Stimulated activated naive B cell treated with anti-CD40 and anti-IgM and Interleukin-4, amounts not matched to agents 10 μg/mL and 1 μg/mL and 100 μg/mL, for 72 hours (primary cell): ENCODE data around the gene PDC.
"Not testable (repeated sequence)": the region's sequence is repeated elsewhere in the genome, so short reads cannot be mapped to it uniquely, and the experiment has no call there.

ENCODE experiments used
- ATAC-seq, 2 donors: fragments of 150-1000 bp; cut with Tn5 transposase; replicated peaks; 2 replicates each; pipeline ENCODE4 v1.10.0; 2021; ENCODE audit warnings: moderate library complexity in 1 of 2
- DNase-seq: peaks from one replicate; pipeline ENCODE4 v3.0.0; 2021
- H3K27ac Mint-ChIP-seq: one replicate; pipeline ENCODE4 v1.8.0; 2022; ENCODE audit warnings: mild to moderate bottlenecking, mixed read lengths
- H3K27me3 Mint-ChIP-seq, 2 donors: one replicate each; pipeline ENCODE4 v1.8.0; 2022; ENCODE audit warnings: mixed read lengths in 2 of 2
- H3K36me3 Mint-ChIP-seq, 2 donors: one replicate each; pipeline ENCODE4 v1.8.0; 2022; ENCODE audit warnings: mixed read lengths in 2 of 2, mild to moderate bottlenecking in 1 of 2
- H3K4me1 Mint-ChIP-seq, 2 donors: one replicate each; pipeline ENCODE4 v1.8.0; 2022; ENCODE audit warnings: mixed read lengths in 2 of 2, mild to moderate bottlenecking in 1 of 2
- H3K4me3 Mint-ChIP-seq, 2 donors: one replicate each; pipeline ENCODE4 v1.8.0; 2022; ENCODE audit warnings: mild to moderate bottlenecking in 2 of 2, mixed read lengths in 2 of 2, moderate library complexity in 1 of 2
- H3K9me3 Mint-ChIP-seq, 2 donors: one replicate each; pipeline ENCODE4 v1.8.0; 2022; ENCODE audit warnings: mixed read lengths in 2 of 2, mild to moderate bottlenecking in 1 of 2

PDC gene

DNA sequence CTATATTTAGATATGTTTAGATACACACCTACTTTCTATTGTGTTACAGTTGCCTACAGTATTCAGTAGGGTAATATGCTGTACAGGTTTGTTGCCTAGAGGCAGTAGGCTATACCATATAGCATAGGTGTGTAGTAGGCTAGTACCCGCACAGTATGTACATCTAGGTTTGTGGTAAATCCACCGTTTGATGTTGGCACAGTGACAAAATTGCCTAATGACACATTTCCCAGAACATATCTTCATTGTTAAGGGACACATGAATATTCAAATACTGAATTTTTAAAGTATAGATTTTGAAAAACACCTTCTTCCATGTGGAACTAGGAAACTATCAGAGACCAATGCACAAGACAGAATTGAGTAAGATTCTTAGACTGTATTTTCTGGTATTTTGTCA is 22.6 kb upstream of the PDC start:
- no peak for DNase-seq
- Mint-ChIP-seq H3K27me3 (no peaks in the 10 kb centered on the region), H3K4me3 (no peak overlapping the region), H3K36me3 (no peaks in the 10 kb centered on the region), H3K4me1 (no peaks in the 10 kb centered on the region), H3K27ac (no peak overlapping the region), H3K9me3 (no peaks in the 10 kb centered on the region)
- no peak for ATAC-seq

DNA sequence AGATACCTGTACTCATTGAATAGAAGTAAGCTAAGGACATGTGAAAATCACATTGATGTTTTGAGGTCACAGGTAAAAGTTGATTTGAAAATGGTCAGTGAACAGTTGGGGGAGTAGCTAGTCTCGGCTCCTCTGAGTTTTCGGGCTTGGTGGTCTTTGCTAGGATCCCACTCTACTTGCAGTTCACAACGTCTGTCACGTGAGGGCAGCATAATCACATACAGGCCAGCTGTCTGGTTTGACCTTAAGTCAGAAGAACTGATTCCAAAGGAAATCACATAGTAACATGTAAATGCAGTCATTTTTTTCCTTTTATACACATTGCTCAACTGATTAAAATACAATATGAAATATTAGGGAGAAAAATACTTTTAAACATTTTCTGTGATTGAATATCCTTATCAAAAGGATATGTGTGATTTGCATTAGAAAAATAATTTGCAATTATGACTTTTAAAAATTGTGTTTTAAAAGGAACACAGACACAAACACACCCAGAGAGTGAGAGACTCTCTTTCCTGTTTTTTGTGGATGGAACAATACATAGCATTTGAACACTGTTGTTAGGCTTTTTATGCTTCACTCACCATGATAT is 21.8 kb upstream of the PDC start:
- H3K9me3 Mint-ChIP-seq, result no peaks in the 10 kb centered on the region
- ATAC-seq, result peak; percentile 51 to 70
- peak; percentile 29 for DNase-seq
- no peaks in the 10 kb centered on the region for H3K27me3 Mint-ChIP-seq
- H3K27ac Mint-ChIP-seq, result no peak overlapping the region
- H3K4me1 Mint-ChIP-seq, result no peaks in the 10 kb centered on the region
- H3K36me3 Mint-ChIP-seq, result no peaks in the 10 kb centered on the region
- H3K4me3 Mint-ChIP-seq, result no peak overlapping the region

DNA sequence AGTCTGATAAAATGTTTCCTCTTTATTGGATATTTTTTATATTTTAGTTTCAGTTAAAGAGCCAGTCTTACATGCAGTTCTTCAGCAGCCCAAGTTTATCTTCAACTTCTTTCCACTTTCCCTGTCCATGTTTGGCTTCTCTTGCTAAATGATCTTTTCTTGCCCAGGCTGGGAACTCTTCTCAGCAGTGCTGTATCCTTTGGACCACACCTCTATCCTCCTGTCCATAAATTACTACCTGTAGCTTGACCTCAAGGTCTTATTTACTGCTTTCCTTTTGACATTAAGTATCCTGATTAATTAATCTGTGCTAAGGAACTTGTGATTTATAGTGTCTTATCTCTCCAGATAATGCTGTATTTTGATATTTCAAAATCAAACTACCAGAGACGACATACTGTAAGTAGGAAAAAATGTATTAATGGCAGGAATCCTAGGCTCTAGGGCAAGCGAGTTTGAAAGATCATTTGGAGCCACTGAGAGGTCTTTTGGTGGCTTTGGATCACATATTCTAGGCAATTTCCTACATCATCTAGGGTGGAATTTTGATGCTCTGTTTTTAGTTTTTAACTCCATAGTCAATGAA is 20.5 kb upstream of the PDC start:
- no peak for DNase-seq
- Mint-ChIP-seq H3K36me3 (no peaks in the 10 kb centered on the region), H3K27me3 (no peaks in the 10 kb centered on the region), H3K4me1 (no peaks in the 10 kb centered on the region), H3K4me3 (no peak overlapping the region), H3K27ac (no peak overlapping the region), H3K9me3 (no peaks in the 10 kb centered on the region)
- no peak for ATAC-seq

DNA sequence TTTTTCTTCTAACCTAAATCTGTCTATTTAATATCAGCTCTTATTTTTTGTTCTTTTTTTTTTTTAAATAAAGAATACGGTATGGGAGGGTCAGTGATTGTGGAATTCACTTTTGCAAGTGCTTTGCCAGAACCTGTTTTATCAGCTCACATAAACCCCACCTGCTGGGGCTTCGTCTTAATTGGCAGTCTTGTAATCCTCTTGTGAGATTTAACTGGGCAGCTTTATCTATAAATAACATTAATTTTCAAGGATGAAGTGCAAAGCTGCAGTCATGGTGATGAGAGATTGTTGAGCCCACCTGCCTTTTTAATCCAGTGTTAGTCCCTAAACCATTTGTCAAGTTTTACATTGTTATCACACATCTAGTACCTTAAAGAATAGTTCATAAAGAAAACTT is 18.2 kb upstream of the PDC start:
- ATAC-seq (no peak), DNase-seq (no peak)
- Mint-ChIP-seq H3K9me3 (no peaks in the 10 kb centered on the region), H3K4me1 (no peaks in the 10 kb centered on the region), H3K27me3 (no peaks in the 10 kb centered on the region), H3K27ac (no peak overlapping the region), H3K4me3 (no peak overlapping the region), H3K36me3 (no peaks in the 10 kb centered on the region)

DNA sequence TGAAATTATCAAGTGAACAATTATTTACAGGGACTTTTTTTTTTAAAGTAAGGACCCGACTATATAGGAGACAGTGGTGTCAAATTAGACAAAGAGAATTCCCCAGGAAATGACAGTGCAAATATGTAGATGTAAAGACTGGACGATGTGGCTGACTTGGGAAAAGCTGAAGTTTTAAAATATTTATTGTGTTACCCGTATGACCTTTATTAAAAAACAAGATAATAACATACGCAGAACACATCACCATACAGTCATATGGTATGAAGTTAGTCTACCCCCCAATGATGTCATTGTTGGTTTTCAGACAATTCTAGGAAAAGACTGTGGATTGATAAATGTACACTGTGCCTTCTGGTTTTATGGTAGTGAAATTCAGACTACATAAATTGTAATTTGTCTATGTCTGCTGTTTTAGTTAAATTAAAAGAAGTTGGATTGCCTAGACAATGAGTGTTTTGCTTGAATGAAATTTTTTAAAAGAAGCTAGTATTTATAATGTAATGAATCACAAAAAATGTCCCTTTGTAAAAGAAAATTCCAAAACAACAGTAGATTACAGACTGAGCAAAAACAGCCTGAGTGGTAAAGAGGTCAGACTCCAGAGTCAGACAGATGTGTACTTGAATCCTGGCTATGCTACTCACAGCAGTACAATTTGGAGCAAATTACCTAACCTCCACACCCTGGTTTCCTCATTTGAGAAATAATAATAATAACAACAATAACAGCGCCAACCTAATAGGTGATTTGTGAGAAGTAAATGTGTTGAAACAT is 15.5 kb upstream of the PDC start:
- Mint-ChIP-seq H3K4me3 (no peak overlapping the region), H3K27me3 (no peaks in the 10 kb centered on the region), H3K36me3 (no peaks in the 10 kb centered on the region), H3K4me1 (no peaks in the 10 kb centered on the region), H3K9me3 (no peaks in the 10 kb centered on the region), H3K27ac (peak overlapping the region; percentile 25)
- no peak for ATAC-seq
- DNase-seq, result no peak

DNA sequence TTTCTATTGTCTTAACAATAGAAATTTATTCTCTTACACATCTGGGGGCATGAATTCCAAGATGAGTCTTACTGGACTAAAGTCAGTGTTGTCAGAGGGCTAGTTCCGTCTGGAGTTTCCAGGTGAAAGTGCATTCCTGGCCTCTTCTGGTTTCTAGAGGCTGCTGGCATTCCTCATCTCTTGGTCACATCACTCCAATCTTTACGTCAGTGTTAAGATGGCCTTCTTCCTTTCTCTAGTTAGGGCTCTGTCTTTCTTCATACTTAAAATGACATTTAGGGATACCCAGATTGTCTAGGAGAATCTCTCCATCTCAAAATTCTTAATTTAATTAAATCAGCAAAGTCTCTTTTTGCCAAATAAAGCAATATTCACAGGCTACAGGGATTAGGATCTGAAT is 13.3 kb upstream of the PDC start:
- H3K9me3 Mint-ChIP-seq, result no peaks in the 10 kb centered on the region
- DNase-seq (no peak), ATAC-seq (no peak)
- no peak overlapping the region for H3K27ac Mint-ChIP-seq
- H3K27me3 Mint-ChIP-seq, result no peaks in the 10 kb centered on the region
- no peak overlapping the region for H3K4me3 Mint-ChIP-seq
- no peaks in the 10 kb centered on the region for H3K36me3 Mint-ChIP-seq
- no peaks in the 10 kb centered on the region for H3K4me1 Mint-ChIP-seq

DNA sequence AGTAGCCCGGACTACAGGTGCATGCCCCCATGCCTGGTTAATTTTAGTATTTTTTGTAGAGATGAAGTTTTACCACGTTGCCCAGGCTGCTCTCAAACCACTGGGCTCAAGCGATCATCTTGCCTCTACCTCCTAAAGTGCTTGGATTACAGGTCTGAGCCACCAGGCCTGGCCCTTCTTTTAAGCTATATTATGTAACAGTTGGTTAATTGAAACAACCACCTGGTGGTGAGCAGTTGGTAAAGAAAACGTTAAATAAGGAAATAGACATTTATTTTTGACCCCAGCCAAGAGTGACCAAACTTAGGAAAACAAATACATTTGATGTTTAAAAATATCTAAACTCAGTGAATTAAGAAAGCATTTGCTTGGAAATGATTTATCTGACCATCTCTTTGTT is 12.1 kb upstream of the PDC start:
- Mint-ChIP-seq H3K27ac (no peak overlapping the region), H3K9me3 (no peaks in the 10 kb centered on the region)

DNA sequence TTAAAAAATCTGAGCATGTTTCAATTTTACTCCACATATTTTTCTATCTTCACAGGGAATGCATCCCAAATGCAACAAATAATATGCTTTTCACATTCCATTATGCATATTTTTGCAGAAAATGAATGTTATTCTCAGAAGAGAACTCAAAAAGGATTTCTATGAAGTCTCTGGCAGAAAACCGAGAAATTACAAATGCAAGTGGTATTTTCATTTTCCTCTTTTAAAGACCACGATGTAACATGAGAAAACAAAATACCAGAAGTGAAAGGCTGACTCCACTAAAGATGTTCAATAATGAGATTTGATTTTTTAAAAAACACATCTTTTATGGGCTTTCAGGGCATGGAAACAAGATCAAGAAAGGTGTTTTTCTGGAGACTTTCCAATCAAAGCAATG is 5.0 kb upstream of the PDC start:
- Mint-ChIP-seq H3K27me3 (peaks cover 0 to 4% of the 10 kb centered on the region in 2 donors), H3K36me3 (no peaks in the 10 kb centered on the region), H3K27ac (no peak overlapping the region), H3K4me1 (peaks cover 0 to 5% of the 10 kb centered on the region in 2 donors), H3K9me3 (no peaks in the 10 kb centered on the region), H3K4me3 (no peak overlapping the region)
- DNase-seq, result no peak
- no peak for ATAC-seq

More for the DNA sequence above, 12.1 kb upstream of the PDC start:
- H3K27me3 Mint-ChIP-seq, result no peaks in the 10 kb centered on the region
- DNase-seq, result no peak
- ATAC-seq, result no peak
- H3K36me3 Mint-ChIP-seq, result no peaks in the 10 kb centered on the region
- H3K4me1 Mint-ChIP-seq, result no peaks in the 10 kb centered on the region
- H3K4me3 Mint-ChIP-seq, result no peak overlapping the region

DNA sequence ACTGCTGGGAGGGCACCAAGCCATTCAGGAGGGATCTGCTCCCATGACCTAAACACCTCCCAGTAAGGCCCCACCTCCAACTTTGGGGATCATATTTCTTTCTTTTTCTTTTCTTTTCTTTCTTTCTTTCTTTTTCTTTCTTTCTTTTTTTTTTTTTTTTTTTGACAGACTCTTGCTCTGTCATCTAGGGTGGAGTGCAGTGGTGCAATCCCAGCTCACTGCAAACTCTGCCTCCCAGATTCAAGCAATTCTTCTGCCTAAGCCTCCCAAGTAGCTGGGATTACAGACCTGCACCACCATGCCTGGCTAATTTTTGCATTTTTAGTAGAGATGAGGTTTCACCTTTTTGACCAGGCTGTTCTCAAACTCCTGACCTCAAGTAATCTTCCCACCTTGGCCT is 4.6 kb upstream of the PDC start:
- H3K36me3 Mint-ChIP-seq, ATAC-seq, H3K9me3 Mint-ChIP-seq, H3K27ac Mint-ChIP-seq, H3K4me1 Mint-ChIP-seq, H3K4me3 Mint-ChIP-seq, H3K27me3 Mint-ChIP-seq, DNase-seq: not testable (repeated sequence)

DNA sequence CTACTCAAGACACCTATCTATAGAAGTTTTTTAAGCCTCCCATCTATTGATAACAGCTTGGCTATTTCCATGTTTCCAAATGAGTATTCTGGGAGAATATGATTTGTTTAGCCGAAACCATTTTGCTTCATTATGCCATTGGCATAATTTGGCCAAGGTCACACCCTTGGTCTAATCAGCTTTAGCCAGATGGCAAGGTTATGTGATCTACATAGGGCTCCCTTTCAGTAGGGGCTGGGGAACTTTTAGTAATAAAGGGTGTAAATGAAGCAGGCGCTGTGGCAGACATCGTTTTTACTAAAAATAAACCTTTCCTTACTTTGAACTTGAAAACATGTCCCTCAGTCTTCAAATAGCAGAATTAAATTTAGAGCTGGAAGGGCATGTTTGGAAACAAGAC is 3.0 kb upstream of the PDC start:
- peaks cover 0 to 4% of the 10 kb centered on the region in 2 donors for H3K27me3 Mint-ChIP-seq
- no peaks in the 10 kb centered on the region for H3K9me3 Mint-ChIP-seq
- H3K36me3 Mint-ChIP-seq, result no peaks in the 10 kb centered on the region

DNA sequence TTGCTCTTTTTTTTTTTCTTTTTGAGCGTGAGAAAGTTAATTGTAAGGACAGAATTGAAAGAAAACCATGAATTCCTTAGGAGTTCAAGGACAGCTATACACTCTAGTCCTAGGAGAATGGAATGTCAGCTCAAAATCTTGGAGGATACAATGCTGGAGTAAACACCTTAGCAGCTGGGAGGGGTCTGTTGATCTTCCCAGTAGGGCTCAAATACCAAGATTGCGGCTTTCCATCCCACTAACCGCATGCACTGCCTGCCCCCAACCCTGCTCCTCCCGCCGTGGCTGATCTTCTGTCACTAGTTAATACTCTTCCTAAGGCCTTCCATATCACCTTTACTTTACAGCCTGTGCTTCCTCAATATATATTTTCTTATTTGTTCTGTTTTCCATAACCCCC is 2.6 kb upstream of the PDC start:
- H3K27ac Mint-ChIP-seq, result no peak overlapping the region
- H3K27me3 Mint-ChIP-seq, result peaks cover 0 to 4% of the 10 kb centered on the region in 2 donors
- no peaks in the 10 kb centered on the region for H3K9me3 Mint-ChIP-seq
- H3K4me3 Mint-ChIP-seq, result no peak overlapping the region
- peaks cover 0 to 5% of the 10 kb centered on the region in 2 donors for H3K4me1 Mint-ChIP-seq
- ATAC-seq, result no peak
- no peak for DNase-seq
- H3K36me3 Mint-ChIP-seq, result no peaks in the 10 kb centered on the region

More for the DNA sequence above, 3.0 kb upstream of the PDC start:
- DNase-seq (no peak), ATAC-seq (no peak)
- Mint-ChIP-seq H3K4me1 (peaks cover 0 to 5% of the 10 kb centered on the region in 2 donors), H3K4me3 (no peak overlapping the region), H3K27ac (no peak overlapping the region)

DNA sequence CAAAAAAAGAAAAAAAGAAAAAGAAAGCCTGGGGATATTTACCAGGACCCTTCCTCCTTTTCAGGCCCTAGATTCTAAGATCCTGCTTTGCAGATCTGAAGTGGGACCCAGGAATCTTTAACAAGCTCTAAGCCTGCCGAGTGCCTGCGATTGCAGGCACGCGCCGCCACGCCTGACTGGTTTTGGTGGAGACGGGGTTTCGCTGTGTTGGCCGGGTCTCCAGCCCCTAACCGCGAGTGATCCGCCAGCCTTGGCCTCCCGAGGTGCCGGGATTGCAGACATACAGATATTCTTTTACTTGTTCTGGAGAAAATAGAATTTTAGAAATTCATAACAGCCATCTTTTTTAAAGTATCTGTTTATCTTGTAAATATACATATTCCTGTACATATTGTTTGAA is 1.8 kb downstream of the PDC start:
- not testable (repeated sequence) for H3K27ac Mint-ChIP-seq, H3K9me3 Mint-ChIP-seq, H3K4me1 Mint-ChIP-seq, H3K4me3 Mint-ChIP-seq, H3K36me3 Mint-ChIP-seq, DNase-seq, H3K27me3 Mint-ChIP-seq, ATAC-seq

DNA sequence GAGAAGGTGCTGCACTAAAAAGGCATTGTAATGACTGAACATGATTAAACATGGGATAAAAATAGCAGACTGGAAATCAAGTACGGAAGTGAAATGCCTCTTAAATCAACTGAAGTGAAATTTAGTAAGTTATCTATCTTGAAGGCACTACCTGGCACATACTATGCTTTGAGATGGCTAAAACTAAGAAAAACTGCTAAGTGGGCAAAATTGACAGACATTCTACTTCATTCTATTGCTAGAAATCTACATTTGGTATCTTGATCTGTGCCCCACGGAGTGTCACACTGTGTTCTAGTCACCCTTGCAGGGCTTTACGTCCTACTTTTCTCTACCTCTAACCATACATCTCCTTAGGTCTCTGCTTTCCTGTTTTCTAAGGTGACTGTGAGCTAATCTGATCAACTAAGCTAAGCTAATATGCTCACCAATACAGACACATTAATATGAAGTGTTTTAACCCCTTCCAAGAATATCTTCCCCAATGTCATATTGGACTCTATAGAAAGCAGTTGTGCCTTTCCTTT is 4.1 kb downstream of the PDC start:
- H3K36me3 Mint-ChIP-seq, result no peaks in the 10 kb centered on the region

DNA sequence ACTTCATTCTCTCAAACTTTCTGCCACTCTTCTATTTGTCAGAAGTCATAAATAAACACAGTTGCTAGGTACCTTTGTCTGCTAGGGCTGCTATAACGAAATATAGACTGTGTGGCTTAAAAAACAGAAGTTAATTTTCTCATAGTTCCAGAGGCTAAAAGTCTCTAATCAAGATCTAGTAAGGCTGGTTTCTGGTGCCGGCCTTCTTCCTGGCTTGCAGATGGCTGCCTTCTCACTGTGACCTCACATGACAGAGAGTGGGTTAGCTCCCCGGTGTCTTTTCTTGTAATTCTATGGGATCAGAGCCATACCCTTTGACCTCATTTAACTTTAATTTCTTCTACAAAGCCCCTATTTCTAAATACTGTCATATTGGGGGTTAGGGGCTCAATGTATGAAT is 5.9 kb downstream of the PDC start:
- Mint-ChIP-seq H3K27ac (no peak overlapping the region), H3K4me1 (peaks cover 3 to 6% of the 10 kb centered on the region in 2 donors), H3K9me3 (no peaks in the 10 kb centered on the region), H3K36me3 (no peaks in the 10 kb centered on the region), H3K27me3 (no peaks in the 10 kb centered on the region), H3K4me3 (no peak overlapping the region)
- DNase-seq (no peak), ATAC-seq (no peak)

More for the DNA sequence above, 4.1 kb downstream of the PDC start:
- H3K27ac Mint-ChIP-seq, result no peak overlapping the region
- H3K4me1 Mint-ChIP-seq, result peaks cover 3 to 6% of the 10 kb centered on the region in 2 donors
- no peak overlapping the region for H3K4me3 Mint-ChIP-seq
- no peaks in the 10 kb centered on the region for H3K9me3 Mint-ChIP-seq
- no peak for ATAC-seq
- H3K27me3 Mint-ChIP-seq, result no peaks in the 10 kb centered on the region
- DNase-seq, result no peak

DNA sequence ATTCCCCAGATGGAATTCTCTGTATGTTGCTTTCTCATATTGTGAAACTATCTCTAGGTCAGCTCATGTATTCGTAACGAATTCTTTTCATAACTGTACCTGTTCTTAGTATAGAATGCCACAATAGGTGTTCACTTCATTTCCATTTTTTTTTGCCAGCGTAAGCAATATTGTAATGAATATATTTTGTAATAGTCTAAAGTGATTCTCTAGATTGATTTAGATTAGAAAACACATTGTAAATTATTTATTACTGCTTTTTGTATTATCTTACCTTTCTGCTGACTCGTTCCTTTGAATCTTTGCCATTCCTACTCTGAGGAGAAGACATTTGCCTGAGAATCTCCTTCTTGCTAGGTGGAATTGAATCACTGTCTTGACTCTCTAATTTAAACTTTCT is 14.8 kb downstream of the PDC start:
- no peak for ATAC-seq
- Mint-ChIP-seq H3K4me3 (no peak overlapping the region), H3K36me3 (peaks cover 0 to 2% of the 10 kb centered on the region in 2 donors), H3K27ac (no peak overlapping the region), H3K9me3 (no peaks in the 10 kb centered on the region), H3K27me3 (no peaks in the 10 kb centered on the region), H3K4me1 (no peaks in the 10 kb centered on the region)
- DNase-seq, result no peak
